Common myeloid progenitor, CD34-positive (primary cell): ENCODE measurements around the gene SMIM35.
"Not testable (repeated sequence)": the region's sequence is repeated elsewhere in the genome, so short reads cannot be mapped to it uniquely, and the experiment has no call there.

Experiments
- CTCF ChIA-PET: fragments of 350-600 bp; sonication (Branson Sonifier 250); formaldehyde crosslinking; loops from one replicate; lab custom pipeline; 2021; ENCODE audit warnings: antibody characterized with exemption; lab: Charles Lee
- POLR2A ChIA-PET: fragments of 350-600 bp; sonication (Branson Sonifier 250); formaldehyde crosslinking; loops from one replicate; lab custom pipeline; 2021; ENCODE audit warnings: antibody characterized with exemption; lab: Charles Lee
- DNase-seq, 3 donors: peaks; one replicate each; pipeline versions ENCODE4 v3.0.0 to v3.0.0-alpha.2; 2013
- H3K27ac ChIP-seq, 2 experiments: 1 replicate in 1 of 2; 2 replicates in 1 of 2; pipeline ENCODE4 v1.7.0; 2013; ENCODE audit warnings: inconsistent platforms in 2 of 2, low read length in 2 of 2, mild to moderate bottlenecking in 2 of 2, low read depth in 1 of 2, moderate library complexity in 1 of 2; ENCODE audit not compliant: severe bottlenecking in 2 of 2, insufficient read depth in 1 of 2, poor library complexity in 1 of 2
- H3K27me3 ChIP-seq, 5 experiments: replicated peaks in 2 of 5; 1 replicate in 3 of 5; 2 replicates in 2 of 5; pipeline versions ENCODE4 v1.6.1 to v1.7.0; 2013; ENCODE audit warnings: low read length in 4 of 5, mild to moderate bottlenecking in 2 of 5, moderate library complexity in 2 of 5, inconsistent platforms in 1 of 5; ENCODE audit not compliant: insufficient read depth in 5 of 5, control insufficient read depth in 4 of 5
- H3K36me3 ChIP-seq, 4 experiments: 1 replicate in 2 of 4; 2 replicates in 2 of 4; pipeline versions ENCODE4 v1.6.1 to v1.7.0; 2013; ENCODE audit warnings: low read length in 3 of 4, control low read depth in 1 of 4, mild to moderate bottlenecking in 1 of 4; ENCODE audit not compliant: control insufficient read depth in 4 of 4, insufficient read depth in 4 of 4
- H3K4me1 ChIP-seq, 4 experiments: 1 replicate in 3 of 4; 2 replicates in 1 of 4; pipeline versions ENCODE4 v1.6.1 to v1.7.1; 2013; ENCODE audit warnings: low read length in 3 of 4, mild to moderate bottlenecking in 3 of 4, control low read depth in 1 of 4, inconsistent platforms in 1 of 4, moderate library complexity in 1 of 4; ENCODE audit not compliant: control insufficient read depth in 4 of 4, insufficient read depth in 4 of 4; ENCODE audit errors: control extremely low read depth in 1 of 4
- H3K4me3 ChIP-seq, 7 experiments: 1 replicate in 4 of 7; 2 replicates in 3 of 7; pipeline versions ENCODE4 v1.5.1 to v1.7.0; 2013; ENCODE audit warnings: mild to moderate bottlenecking in 7 of 7, low read length in 6 of 7, moderate library complexity in 6 of 7, inconsistent platforms in 2 of 7, low read depth in 2 of 7, control low read depth in 1 of 7; ENCODE audit not compliant: insufficient read depth in 4 of 7, control insufficient read depth in 1 of 7; ENCODE audit errors: extremely low read depth in 1 of 7
- H3K9me3 ChIP-seq, 5 experiments: 1 replicate in 4 of 5; 2 replicates in 1 of 5; pipeline versions ENCODE4 v1.6.1 to v1.7.1; 2013; ENCODE audit warnings: low read length in 4 of 5, mild to moderate bottlenecking in 2 of 5, inconsistent platforms in 1 of 5, low read depth in 1 of 5, moderate library complexity in 1 of 5; ENCODE audit not compliant: control insufficient read depth in 4 of 5, insufficient read depth in 2 of 5; ENCODE audit errors: control extremely low read depth in 1 of 5
- WGBS: methylation state at CpG from one replicate; pipeline ENCODE4 v1.1.5; 2013; ENCODE audit not compliant: insufficient coverage; 5-methylcytosine and 5-hydroxymethylcytosine counted together

The SMIM35 gene

GRCh38 chr11:118067006-118067405, 19.8 kb downstream of the SMIM35 start:
- ChIA-PET POLR2A (no interaction called here), CTCF (no interaction called here)
- WGBS = 98% methylated on average over 6 of the region's 8 CpGs
- Histone ChIP-seq H3K27me3 (no peaks in the 10 kb centered on the region), H3K27ac (no peak overlapping the region), H3K36me3 (no peaks in the 10 kb centered on the region), H3K4me3 (no peak overlapping the region), H3K4me1 (no peaks in the 10 kb centered on the region), H3K9me3 (no peaks in the 10 kb centered on the region)
- no peak for DNase-seq

- Histone ChIP-seq H3K9me3 (no peaks in the 10 kb centered on the region), H3K4me3 (no peak overlapping the region), H3K27ac (no peak overlapping the region), H3K4me1 (peaks cover 0 to 5% (median 1%) of the 10 kb centered on the region in 4 experiments), H3K27me3 (no peaks in the 10 kb centered on the region), H3K36me3 (no peaks in the 10 kb centered on the region)
- POLR2A ChIA-PET = interaction anchor here (0.6 kb wide), 1 partner anchor 12 kb away, joined by 3 read pairs; no protein-coding TSS in a partner anchor
- no peak for DNase-seq
- 94% methylated on average over 3 of the region's 3 CpGs for WGBS
- CTCF ChIA-PET = no interaction called here
These were observed 21.4 kb downstream of the SMIM35 start for GRCh38 chr11:118065384-118065783.

DNA sequence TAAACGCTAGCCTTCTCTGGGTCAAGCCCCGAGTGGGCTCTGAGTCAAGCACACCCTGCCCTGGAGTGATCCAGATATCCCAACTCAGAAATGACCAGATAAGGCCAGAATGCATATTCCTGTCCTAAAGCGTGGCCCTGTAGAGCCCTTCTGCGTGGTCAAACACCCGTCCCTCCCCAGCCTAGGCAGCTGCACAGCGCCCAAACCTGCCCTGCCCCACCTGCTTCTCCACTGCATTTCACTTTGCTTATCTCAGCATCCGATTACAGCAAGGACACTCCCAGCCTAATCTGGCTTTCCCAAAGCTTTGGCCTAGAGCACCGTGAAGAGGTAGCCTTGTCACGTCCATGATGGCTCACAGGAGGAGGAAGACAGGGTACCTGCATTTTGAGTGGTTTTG, 21.8 kb downstream of the SMIM35 start:
- Histone ChIP-seq H3K9me3 (no peaks in the 10 kb centered on the region), H3K4me3 (no peak overlapping the region), H3K36me3 (no peaks in the 10 kb centered on the region), H3K4me1 (peaks cover 0 to 5% (median 1%) of the 10 kb centered on the region in 4 experiments), H3K27ac (no peak overlapping the region), H3K27me3 (no peaks in the 10 kb centered on the region)
- no peak for DNase-seq
- CTCF ChIA-PET = no interaction called here
- 98% methylated on average over 9 of the region's 9 CpGs for WGBS
- POLR2A ChIA-PET = no interaction called here

GRCh38 chr11:118062631-118063030, 24.1 kb downstream of the SMIM35 start:
- H3K4me3 ChIP-seq, POLR2A ChIA-PET, DNase-seq, H3K27me3 ChIP-seq, H3K36me3 ChIP-seq, H3K9me3 ChIP-seq, H3K27ac ChIP-seq: not testable (repeated sequence)
- CTCF ChIA-PET = interaction anchor here (0.9 to 13.4 kb wide), 6 partner anchors 9 to 240 kb away, joined by 3 to 229 read pairs (median 4); no protein-coding TSS in a partner anchor
- peaks cover 0 to 19% (median 1%) of the 10 kb centered on the region in 4 experiments for H3K4me1 ChIP-seq
- WGBS = 92% methylated on average over 5 of the region's 5 CpGs

GRCh38 chr11:118062181-118062580, 24.6 kb downstream of the SMIM35 start:
- H3K27me3 ChIP-seq, H3K27ac ChIP-seq, H3K9me3 ChIP-seq, H3K36me3 ChIP-seq, POLR2A ChIA-PET, H3K4me3 ChIP-seq, DNase-seq: not testable (repeated sequence)
- 100% methylated on average over 3 of the region's 5 CpGs for WGBS
- CTCF ChIA-PET = interaction anchor here (0.8 to 13.4 kb wide), 7 partner anchors 9 to 239 kb away, joined by 3 to 229 read pairs (median 3); no protein-coding TSS in a partner anchor
- peaks cover 0 to 23% (median 2%) of the 10 kb centered on the region in 4 experiments for H3K4me1 ChIP-seq

- H3K27ac ChIP-seq = no peak overlapping the region
- H3K27me3 ChIP-seq = no peaks in the 10 kb centered on the region
- POLR2A ChIA-PET = no interaction called here
- no peaks in the 10 kb centered on the region for H3K36me3 ChIP-seq
- no peaks in the 10 kb centered on the region for H3K9me3 ChIP-seq
- no peak for DNase-seq
- H3K4me1 ChIP-seq = peaks cover 0 to 28% (median 2%) of the 10 kb centered on the region in 4 experiments
- H3K4me3 ChIP-seq = no peak overlapping the region
- WGBS = 78% methylated on average over 6 of the region's 6 CpGs
- CTCF ChIA-PET = interaction anchor here (0.8 to 13.4 kb wide), 8 partner anchors 8 to 239 kb away, joined by 3 to 229 read pairs (median 4); no protein-coding TSS in a partner anchor
These were observed 25.1 kb downstream of the SMIM35 start for GRCh38 chr11:118061586-118062125.

DNA sequence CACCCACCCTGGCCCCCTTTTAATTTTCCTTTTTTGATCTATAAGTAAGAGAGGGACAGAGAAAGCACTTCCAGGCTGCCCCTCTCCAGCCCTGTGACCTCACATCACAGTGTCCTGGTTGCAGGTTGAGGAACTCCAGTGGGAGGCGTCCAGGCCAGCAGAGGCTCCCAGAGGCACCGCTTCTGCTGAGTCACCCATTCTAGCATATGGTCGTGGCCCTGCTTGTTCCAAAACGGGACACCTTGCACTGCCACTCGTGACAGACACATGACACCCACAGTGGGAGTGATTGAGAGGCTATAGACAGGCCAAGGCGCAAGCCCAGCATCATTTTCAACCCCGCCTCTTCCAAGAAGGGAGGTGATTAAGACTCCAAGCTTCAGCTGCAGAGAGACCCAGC, 25.9 kb downstream of the SMIM35 start:
- Histone ChIP-seq H3K4me1 (peaks cover 0 to 33% (median 2%) of the 10 kb centered on the region in 4 experiments), H3K4me3 (no peak overlapping the region), H3K36me3 (no peaks in the 10 kb centered on the region), H3K27ac (no peak overlapping the region), H3K27me3 (no peaks in the 10 kb centered on the region), H3K9me3 (no peaks in the 10 kb centered on the region)
- DNase-seq = peak in 2 of 3 donors; percentile 26 to 45
- CTCF ChIA-PET = interaction anchor here (1.0 to 13.4 kb wide), 4 partner anchors 12 to 111 kb away, joined by 3 to 229 read pairs (median 8); no protein-coding TSS in a partner anchor
- 54% methylated on average over 7 of the region's 7 CpGs for WGBS
- POLR2A ChIA-PET = no interaction called here
